Measurements from ENCODE around the gene NPTXR. TPM values are rescaled to one million over a fixed set of nuclear protein-coding genes. Genes with fewer than 3 reads are reported as not detected.

NPTXR gene
- total RNA-seq, 2 donors from 2014 or later = 2.1 to 2.5 TPM

DNA sequence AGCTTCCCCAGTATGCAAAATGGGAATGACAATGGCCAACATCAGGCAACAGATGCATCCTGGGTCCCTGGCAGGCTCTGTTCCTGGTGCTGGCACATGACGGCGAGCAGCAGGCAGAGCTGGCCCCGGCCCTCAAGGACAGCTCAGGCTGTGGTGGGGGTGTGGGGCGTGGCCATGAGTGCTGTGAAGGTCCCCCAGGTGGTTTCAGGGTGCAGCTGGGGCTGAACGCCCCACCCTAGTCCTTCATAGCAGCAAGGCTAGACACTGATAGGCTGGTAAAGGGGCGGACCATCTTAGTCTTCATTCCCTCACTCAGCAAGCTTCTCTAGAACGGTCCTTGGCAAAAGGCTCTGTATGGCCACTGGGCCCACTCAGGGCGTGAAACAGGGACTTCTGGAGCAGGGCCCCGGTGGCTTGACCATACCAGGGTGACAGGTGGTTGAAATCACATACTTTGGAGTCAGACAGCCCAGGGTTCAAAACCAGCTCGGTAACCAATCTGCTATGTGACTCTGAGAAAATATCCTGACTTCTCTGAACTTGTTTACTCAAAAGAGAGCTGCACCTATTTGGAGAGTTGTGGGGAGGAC lies 15.1 kb downstream of the NPTXR start:
- no peak for TF ChIP-seq CTCF (conservative IDR thresholded peaks at IDR 0.05)
- Histone ChIP-seq H3K4me3 (ENCODE audit: low read length) (no peak overlapping the region), H3K27ac (ENCODE audit: low read depth, low read length) (no peak overlapping the region), H3K4me1 (ENCODE audit: control insufficient read depth, insufficient read depth, low read length) (no peaks in the 10 kb centered on the region), H3K27me3 (ENCODE audit: control insufficient read depth, insufficient read depth, low read length, poor library complexity, severe bottlenecking) (no peaks in the 10 kb centered on the region), H3K9me3 (ENCODE audit: control insufficient read depth, low read length) (no peaks in the 10 kb centered on the region), H3K36me3 (ENCODE audit: control insufficient read depth, insufficient read depth, low read length) (no peaks in the 10 kb centered on the region), H3K9ac (ENCODE audit: extremely low read depth, low read length, poor library complexity, severe bottlenecking) (no peak overlapping the region)
- no peak for DNase-seq
- H3K4me3 Mint-ChIP-seq = no peak overlapping the region
- 86 to 87% methylated on average over 9 to 10 of the region's 10 CpGs for WGBS, 2 experiments (ENCODE audit: insufficient coverage in 1 of 2, insufficient read length in 1 of 2)
- H3K27me3 Mint-ChIP-seq (ENCODE audit: insufficient read depth) = peaks cover 4% of the 10 kb centered on the region
- H3K27ac Mint-ChIP-seq = no peak overlapping the region
- H3K9me3 Mint-ChIP-seq = no peaks in the 10 kb centered on the region
- no peaks in the 10 kb centered on the region for H3K36me3 Mint-ChIP-seq (ENCODE audit: low read depth)
- H3K4me1 Mint-ChIP-seq = no peaks in the 10 kb centered on the region

- H3K27ac ChIP-seq (ENCODE audit: low read depth, low read length) = no peak overlapping the region
- 59 to 73% methylated on average over 8 to 11 of the region's 11 CpGs for WGBS, 2 experiments (ENCODE audit: insufficient coverage in 1 of 2, insufficient read length in 1 of 2)
- no peaks in the 10 kb centered on the region for H3K4me1 Mint-ChIP-seq
- H3K36me3 Mint-ChIP-seq (ENCODE audit: low read depth) = no peaks in the 10 kb centered on the region
- H3K9me3 ChIP-seq (ENCODE audit: control insufficient read depth, low read length) = no peaks in the 10 kb centered on the region
- H3K36me3 ChIP-seq (ENCODE audit: control insufficient read depth, insufficient read depth, low read length) = no peaks in the 10 kb centered on the region
- TF ChIP-seq CTCF (conservative IDR thresholded peaks at IDR 0.05) = no peak
- H3K4me3 ChIP-seq (ENCODE audit: low read length) = no peak overlapping the region
- H3K4me1 ChIP-seq (ENCODE audit: control insufficient read depth, insufficient read depth, low read length) = no peaks in the 10 kb centered on the region
- no peaks in the 10 kb centered on the region for H3K9me3 Mint-ChIP-seq
- H3K27me3 Mint-ChIP-seq (ENCODE audit: insufficient read depth) = peaks cover 4% of the 10 kb centered on the region
- H3K27me3 ChIP-seq (ENCODE audit: control insufficient read depth, insufficient read depth, low read length, poor library complexity, severe bottlenecking) = no peaks in the 10 kb centered on the region
- H3K9ac ChIP-seq (ENCODE audit: extremely low read depth, low read length, poor library complexity, severe bottlenecking) = no peak overlapping the region
- H3K4me3 Mint-ChIP-seq = no peak overlapping the region
- no peak for DNase-seq
- no peak overlapping the region for H3K27ac Mint-ChIP-seq
Measured at GRCh38 chr22:38828191-38828590, 15.6 kb downstream of the NPTXR start.

- H3K4me1 ChIP-seq (ENCODE audit: control insufficient read depth, insufficient read depth, low read length) = no peaks in the 10 kb centered on the region
- Mint-ChIP-seq H3K36me3 (ENCODE audit: low read depth) (no peaks in the 10 kb centered on the region), H3K9me3 (no peaks in the 10 kb centered on the region), H3K27me3 (ENCODE audit: insufficient read depth) (peaks cover 2% of the 10 kb centered on the region), H3K4me1 (no peaks in the 10 kb centered on the region), H3K27ac (no peak overlapping the region), H3K4me3 (no peak overlapping the region)
- DNase-seq = no peak
- H3K36me3 ChIP-seq (ENCODE audit: control insufficient read depth, insufficient read depth, low read length) = no peaks in the 10 kb centered on the region
- TF ChIP-seq CTCF (conservative IDR thresholded peaks at IDR 0.05) = no peak
- H3K4me3 ChIP-seq (ENCODE audit: low read length) = no peak overlapping the region
- H3K27ac ChIP-seq (ENCODE audit: low read depth, low read length) = no peak overlapping the region
- H3K9me3 ChIP-seq (ENCODE audit: control insufficient read depth, low read length) = no peaks in the 10 kb centered on the region
- H3K27me3 ChIP-seq (ENCODE audit: control insufficient read depth, insufficient read depth, low read length, poor library complexity, severe bottlenecking) = no peaks in the 10 kb centered on the region
- H3K9ac ChIP-seq (ENCODE audit: extremely low read depth, low read length, poor library complexity, severe bottlenecking) = no peak overlapping the region
Measured at GRCh38 chr22:38827510-38827909, 16.3 kb downstream of the NPTXR start.

All from endodermal cell (in vitro differentiated cells).